ENCODE results near the gene PDP2. TPM values are rescaled to one million over a fixed set of nuclear protein-coding genes. Genes with fewer than 3 reads are reported as not detected.
A peak's percentile ranks its signal among the peaks of the same experiment; 100 is the strongest.

The PDP2 gene
- total RNA-seq, 1 donor from 2014 or later: 2.8 TPM

GRCh38 chr16:66936462-66936861 lies 56.1 kb downstream of the PDP2 start:
- peaks cover 66% of the 10 kb centered on the region for H3K4me1 ChIP-seq
- peak; percentile 35 for DNase-seq
- no peaks in the 10 kb centered on the region for H3K27me3 ChIP-seq (ENCODE audit: low read depth)
- intact Hi-C loops (cut with micrococcal nuclease): no loop called here
- H3K36me3 ChIP-seq: peaks cover 39% of the 10 kb centered on the region
- TF ChIP-seq CTCF (IDR thresholded peaks at IDR 0.05; ENCODE audit: borderline replicate concordance): no peak
- H3K27ac ChIP-seq (replicated peaks): peak overlapping the region; percentile 97
- H3K4me3 ChIP-seq: peak overlapping the region; percentile 97
- no peaks in the 10 kb centered on the region for H3K9me3 ChIP-seq (replicated peaks)

- Histone ChIP-seq H3K27ac (replicated peaks) (peak overlapping the region; percentile 97), H3K9me3 (replicated peaks) (no peaks in the 10 kb centered on the region), H3K4me3 (peak overlapping the region; percentile 97), H3K27me3 (ENCODE audit: low read depth) (no peaks in the 10 kb centered on the region), H3K36me3 (peaks cover 44% of the 10 kb centered on the region), H3K4me1 (peaks cover 66% of the 10 kb centered on the region)
- no peak for TF ChIP-seq CTCF (IDR thresholded peaks at IDR 0.05; ENCODE audit: borderline replicate concordance)
- intact Hi-C loops (cut with micrococcal nuclease): no loop called here
- no peak for DNase-seq
Measured at GRCh38 chr16:66936889-66937554, 56.7 kb downstream of the PDP2 start.

- H3K4me1 ChIP-seq: peaks cover 60% of the 10 kb centered on the region
- H3K9me3 ChIP-seq (replicated peaks): no peaks in the 10 kb centered on the region
- peak overlapping the region; percentile 97 for H3K27ac ChIP-seq (replicated peaks)
- no peak for DNase-seq
- no peak overlapping the region for H3K4me3 ChIP-seq
- H3K36me3 ChIP-seq: peaks cover 52% of the 10 kb centered on the region
- intact Hi-C loops (cut with micrococcal nuclease): no loop called here
- no peak for TF ChIP-seq CTCF (IDR thresholded peaks at IDR 0.05; ENCODE audit: borderline replicate concordance)
- H3K27me3 ChIP-seq (ENCODE audit: low read depth): no peaks in the 10 kb centered on the region
Measured at GRCh38 chr16:66937725-66938337, 57.5 kb downstream of the PDP2 start.

- H3K27ac ChIP-seq (replicated peaks): no peak overlapping the region
- peaks cover 68% of the 10 kb centered on the region for H3K36me3 ChIP-seq
- H3K4me3 ChIP-seq: no peak overlapping the region
- no peak for TF ChIP-seq CTCF (IDR thresholded peaks at IDR 0.05; ENCODE audit: borderline replicate concordance)
- H3K9me3 ChIP-seq (replicated peaks): no peaks in the 10 kb centered on the region
- H3K4me1 ChIP-seq: peaks cover 45% of the 10 kb centered on the region
- DNase-seq: no peak
- no peaks in the 10 kb centered on the region for H3K27me3 ChIP-seq (ENCODE audit: low read depth)
- intact Hi-C loops (cut with micrococcal nuclease): no loop called here
Measured at GRCh38 chr16:66939366-66939765, 59.1 kb downstream of the PDP2 start.

GRCh38 chr16:66940236-66940635 lies 59.9 kb downstream of the PDP2 start:
- Histone ChIP-seq H3K4me1 (peaks cover 37% of the 10 kb centered on the region), H3K9me3 (replicated peaks) (no peaks in the 10 kb centered on the region), H3K36me3 (peaks cover 68% of the 10 kb centered on the region), H3K4me3 (no peak overlapping the region), H3K27ac (replicated peaks) (no peak overlapping the region), H3K27me3 (ENCODE audit: low read depth) (no peaks in the 10 kb centered on the region)
- intact Hi-C loops (cut with micrococcal nuclease): no loop called here
- no peak for DNase-seq
- TF ChIP-seq CTCF (IDR thresholded peaks at IDR 0.05; ENCODE audit: borderline replicate concordance): no peak

Other genes starting within 250 kb of the PDP2 start
- gene CMTM4, start 183.8 kb upstream of the PDP2 start, total RNA-seq: 11.3 TPM
- gene DYNC1LI2, start 128.9 kb upstream of the PDP2 start, total RNA-seq: 82.9 TPM
- gene TERB1, start 78.9 kb upstream of the PDP2 start, total RNA-seq: not detected
- gene NAE1, start 49.5 kb upstream of the PDP2 start, total RNA-seq: 28.4 TPM
- gene CA7, start 36.1 kb upstream of the PDP2 start, total RNA-seq: not detected
- not detected for gene CDH16, start 38.4 kb downstream of the PDP2 start, total RNA-seq
- 135 TPM for gene RRAD, start 45.0 kb downstream of the PDP2 start, total RNA-seq
- gene CIAO2B, start 53.9 kb downstream of the PDP2 start, total RNA-seq: 127 TPM
- 88.5 TPM for gene CES2, start 55.0 kb downstream of the PDP2 start, total RNA-seq
- 1.0 TPM for gene CES3, start 80.8 kb downstream of the PDP2 start, total RNA-seq
- gene CES4A, start 108.1 kb downstream of the PDP2 start, total RNA-seq: 11.0 TPM
- 25.2 TPM for gene CBFB, start 148.6 kb downstream of the PDP2 start, total RNA-seq
- 10.4 TPM for gene PHAF1, start 229.4 kb downstream of the PDP2 start, total RNA-seq